H9 (cell line): ENCODE measurements around the gene ATAT1. TPM values are rescaled to one million over a fixed set of nuclear protein-coding genes. Genes with fewer than 3 reads are reported as not detected.

Experiments
- DNase-seq: peaks from one replicate; pipeline ENCODE4 v3.0.0-alpha.2; 2017
- H2AFZ ChIP-seq: one replicate; pipeline ENCODE4 v1.6.1; 2013; ENCODE audit warnings: mild to moderate bottlenecking, low read length, control low read depth, moderate library complexity
- H2AK5ac ChIP-seq: 2 replicates; pipeline ENCODE4 v1.6.1; 2013; ENCODE audit warnings: low read length, control low read depth, mixed read lengths; ENCODE audit not compliant: insufficient read length
- H2BK120ac ChIP-seq: one replicate; pipeline ENCODE4 v1.6.1; 2013; ENCODE audit warnings: low read depth, mild to moderate bottlenecking, low read length, control low read depth, inconsistent platforms; ENCODE audit not compliant: poor library complexity, severe bottlenecking
- H2BK12ac ChIP-seq: 2 replicates; pipeline ENCODE4 v1.6.1; 2013; ENCODE audit warnings: low read length, control low read depth, mixed read lengths, low read depth; ENCODE audit not compliant: insufficient read length
- H2BK15ac ChIP-seq: 2 replicates; pipeline ENCODE4 v1.6.1; 2013; ENCODE audit warnings: low read depth, low read length, control low read depth
- H2BK20ac ChIP-seq: one replicate; pipeline ENCODE4 v1.6.1; 2013; ENCODE audit warnings: low read depth, mild to moderate bottlenecking, low read length, control low read depth, inconsistent platforms; ENCODE audit not compliant: poor library complexity, severe bottlenecking
- H2BK5ac ChIP-seq: 2 replicates; pipeline ENCODE4 v1.6.1; 2013; ENCODE audit warnings: low read length, control low read depth, mixed read lengths; ENCODE audit not compliant: insufficient read length
- H3K14ac ChIP-seq: 2 replicates; pipeline ENCODE4 v1.6.1; 2013; ENCODE audit warnings: low read length, control low read depth; ENCODE audit not compliant: insufficient read depth
- H3K18ac ChIP-seq: 2 replicates; pipeline ENCODE4 v1.6.1; 2013; ENCODE audit warnings: low read depth, mild to moderate bottlenecking, mixed read lengths, low read length, control low read depth; ENCODE audit not compliant: insufficient read length
- H3K23ac ChIP-seq: 2 replicates; pipeline ENCODE4 v1.6.1; 2013; ENCODE audit warnings: low read length, control low read depth, mixed read lengths, low read depth; ENCODE audit not compliant: insufficient read length
- H3K23me2 ChIP-seq: 2 replicates; pipeline ENCODE4 v1.6.1; 2013; ENCODE audit warnings: low read depth, mild to moderate bottlenecking, mixed read lengths, low read length, control low read depth; ENCODE audit not compliant: insufficient read length, poor library complexity, severe bottlenecking
- H3K27ac ChIP-seq: 2 replicates; pipeline ENCODE4 v1.5.1; 2013; ENCODE audit warnings: low read length, control low read depth, mixed read lengths, low read depth; ENCODE audit not compliant: insufficient read length
- H3K27me3 ChIP-seq: 2 replicates; pipeline ENCODE4 v1.6.1; 2013; ENCODE audit warnings: low read length, control low read depth, inconsistent platforms; ENCODE audit not compliant: insufficient read depth
- H3K4ac ChIP-seq: 2 replicates; pipeline ENCODE4 v1.6.1; 2013; ENCODE audit warnings: low read depth, mild to moderate bottlenecking, control low read depth, inconsistent platforms, low read length, moderate library complexity
- H3K4me1 ChIP-seq: 2 replicates; pipeline ENCODE4 v1.6.1; 2013; ENCODE audit warnings: low read length, control low read depth, inconsistent platforms; ENCODE audit not compliant: insufficient read depth
- H3K4me2 ChIP-seq: 2 replicates; pipeline ENCODE4 v1.6.1; 2013; ENCODE audit warnings: low read length, control low read depth, mixed read lengths; ENCODE audit not compliant: insufficient read length, insufficient read depth
- H3K56ac ChIP-seq: 2 replicates; pipeline ENCODE4 v1.6.1; 2013; ENCODE audit warnings: low read depth, mild to moderate bottlenecking, mixed read lengths, low read length, control low read depth; ENCODE audit not compliant: insufficient read length
- H3K79me1 ChIP-seq: 2 replicates; pipeline ENCODE4 v1.6.1; 2013; ENCODE audit warnings: low read depth, mild to moderate bottlenecking, moderate library complexity, low read length, control low read depth, inconsistent platforms; ENCODE audit not compliant: insufficient read depth, poor library complexity, severe bottlenecking
- H3K79me2 ChIP-seq: 2 replicates; pipeline ENCODE4 v1.6.1; 2013; ENCODE audit warnings: low read length, control low read depth, inconsistent platforms; ENCODE audit not compliant: insufficient read depth
- H3K9ac ChIP-seq: 2 replicates; pipeline ENCODE4 v1.6.1; 2013; ENCODE audit warnings: low read length, control low read depth, mixed read lengths; ENCODE audit not compliant: insufficient read length; ENCODE audit errors: extremely low read depth
- H3K9me3 ChIP-seq: one replicate; pipeline ENCODE4 v1.6.1; 2013; ENCODE audit warnings: low read depth, low read length, inconsistent platforms; ENCODE audit not compliant: control insufficient read depth
- H3T11ph ChIP-seq: one replicate; pipeline ENCODE4 v1.6.1; 2013; ENCODE audit warnings: mild to moderate bottlenecking, low read length, control low read depth, inconsistent platforms
- H4K20me1 ChIP-seq: one replicate; pipeline ENCODE4 v1.6.1; 2013; ENCODE audit not compliant: control insufficient read depth, insufficient read length, insufficient read depth
- H4K5ac ChIP-seq: 2 replicates; pipeline ENCODE4 v1.6.1; 2013; ENCODE audit warnings: low read depth, mild to moderate bottlenecking, mixed read lengths, low read length, control low read depth; ENCODE audit not compliant: insufficient read length
- H4K8ac ChIP-seq: replicated peaks from 2 replicates; pipeline ENCODE4 v1.6.1; 2013; ENCODE audit warnings: low read length, control low read depth, mixed read lengths, low read depth; ENCODE audit not compliant: insufficient read length
- H4K91ac ChIP-seq: 2 replicates; pipeline ENCODE4 v1.6.1; 2013; ENCODE audit warnings: low read depth, mild to moderate bottlenecking, moderate library complexity, mixed read lengths, low read length, control low read depth; ENCODE audit not compliant: insufficient read length
- H3K27ac Mint-ChIP-seq, 3 experiments: 2 replicates in 2 of 3; 3 replicates in 1 of 3; pipeline ENCODE4 v1.8.0; 2020 to 2021; ENCODE audit warnings: mixed read lengths in 3 of 3, mild to moderate bottlenecking in 1 of 3, moderate library complexity in 1 of 3
- H3K27me3 Mint-ChIP-seq: 2 replicates; pipeline ENCODE4 v1.8.0; 2021; ENCODE audit warnings: low read depth, mild to moderate bottlenecking, moderate library complexity, mixed read lengths
- H3K36me3 Mint-ChIP-seq, 3 experiments: 2 replicates in 2 of 3; 3 replicates in 1 of 3; pipeline ENCODE4 v1.8.0; 2020 to 2021; ENCODE audit warnings: low read depth in 3 of 3, mixed read lengths in 3 of 3; ENCODE audit not compliant: insufficient read depth in 1 of 3
- H3K4me1 Mint-ChIP-seq, 2 experiments: 2 replicates each; pipeline ENCODE4 v1.8.0; 2020; ENCODE audit warnings: mixed read lengths in 2 of 2
- H3K4me3 Mint-ChIP-seq, 2 experiments: 2 replicates in 1 of 2; 3 replicates in 1 of 2; pipeline ENCODE4 v1.8.0; 2020 to 2021; ENCODE audit warnings: mild to moderate bottlenecking in 2 of 2, mixed read lengths in 2 of 2, moderate library complexity in 1 of 2
- H3K9me3 Mint-ChIP-seq, 2 experiments: 2 replicates in 1 of 2; 3 replicates in 1 of 2; pipeline ENCODE4 v1.8.0; 2020; ENCODE audit warnings: mild to moderate bottlenecking in 2 of 2, mixed read lengths in 2 of 2, moderate library complexity in 1 of 2
- WGBS: extraction: QIAGEN DNeasy Blood & Tissue Kit; methylation state at CpG from one replicate; pipeline ENCODE4 v1.1.7; 2013; ENCODE audit warnings: missing lambda C conversion rate, low lambda C conversion rate, mixed read lengths; ENCODE audit not compliant: insufficient read length; ENCODE audit errors: extremely low coverage; 5-methylcytosine and 5-hydroxymethylcytosine counted together
- total RNA-seq: library from RNA; stranded (reverse); gene quantifications from 2 replicates; pipeline ENCODE4 v1.2.1, GENCODE V29; 2021
- TF ChIP-seq, protein P1 (sequence below): fragments of 200-600 bp; sonication (generic); conservative IDR thresholded peaks from 3 replicates; pipeline ENCODE4 v1.8.0; 2021; ENCODE audit warnings: antibody characterized with exemption, mild to moderate bottlenecking

ATAT1 gene
- total RNA-seq, 1 experiment from 2014 or later, result 20.1 TPM

GRCh38 chr6:30616811-30617564 lies 9.7 kb upstream of the ATAT1 start, which contains the start of gene PPP1R10:
PPP1R10 (minus strand) TSS chr6:30617243; CDS start chr6:30609944, 7,299 bp downstream.
- H3K9ac ChIP-seq, result peak within 1 kb of the TSS; percentile 99
- Mint-ChIP-seq H3K36me3 (peaks cover 35 to 61% (median 52%) of the 10 kb centered on the region in 3 experiments), H3K9me3 (peaks cover 8 to 12% of the 10 kb centered on the region in 2 experiments; a peak in 3 of 5 replicates), H3K4me1 (peaks cover 28 to 32% of the 10 kb centered on the region in 2 experiments), H3K4me3 (peak within 1 kb of the TSS; percentile 92 to 97), H3K27me3 (no peaks in the 10 kb centered on the region; the same call in 1 of the 2 replicates), H3K27ac (peak within 1 kb of the TSS; percentile 99 to 100 (median 100))
- no peak within 1 kb of the TSS for H2BK120ac ChIP-seq
- peak within 1 kb of the TSS; percentile 95 for H3K56ac ChIP-seq
- peak within 1 kb of the TSS; percentile 89 for H3K4me2 ChIP-seq
- peaks cover 21% of the 10 kb centered on the region for H3K23me2 ChIP-seq
- no peaks in the 10 kb centered on the region for H3K27me3 ChIP-seq
- H2BK12ac ChIP-seq, result no peak within 1 kb of the TSS
- H3K4me1 ChIP-seq, result peaks cover 4% of the 10 kb centered on the region; the same call in 1 of the 2 replicates
- H4K5ac ChIP-seq, result peak within 1 kb of the TSS; percentile 63
- TF ChIP-seq, protein P1, sequence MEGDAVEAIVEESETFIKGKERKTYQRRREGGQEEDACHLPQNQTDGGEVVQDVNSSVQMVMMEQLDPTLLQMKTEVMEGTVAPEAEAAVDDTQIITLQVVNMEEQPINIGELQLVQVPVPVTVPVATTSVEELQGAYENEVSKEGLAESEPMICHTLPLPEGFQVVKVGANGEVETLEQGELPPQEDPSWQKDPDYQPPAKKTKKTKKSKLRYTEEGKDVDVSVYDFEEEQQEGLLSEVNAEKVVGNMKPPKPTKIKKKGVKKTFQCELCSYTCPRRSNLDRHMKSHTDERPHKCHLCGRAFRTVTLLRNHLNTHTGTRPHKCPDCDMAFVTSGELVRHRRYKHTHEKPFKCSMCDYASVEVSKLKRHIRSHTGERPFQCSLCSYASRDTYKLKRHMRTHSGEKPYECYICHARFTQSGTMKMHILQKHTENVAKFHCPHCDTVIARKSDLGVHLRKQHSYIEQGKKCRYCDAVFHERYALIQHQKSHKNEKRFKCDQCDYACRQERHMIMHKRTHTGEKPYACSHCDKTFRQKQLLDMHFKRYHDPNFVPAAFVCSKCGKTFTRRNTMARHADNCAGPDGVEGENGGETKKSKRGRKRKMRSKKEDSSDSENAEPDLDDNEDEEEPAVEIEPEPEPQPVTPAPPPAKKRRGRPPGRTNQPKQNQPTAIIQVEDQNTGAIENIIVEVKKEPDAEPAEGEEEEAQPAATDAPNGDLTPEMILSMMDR, result no peak
- WGBS, result no CpG with 5 or more reads among the region's 40 CpGs
- H2BK15ac ChIP-seq, result no peak within 1 kb of the TSS; the same call in 1 of the 2 replicates
- peak; percentile 100 for DNase-seq
- peak within 1 kb of the TSS; percentile 87 for H3K18ac ChIP-seq
- no peak within 1 kb of the TSS; the same call in 1 of the 2 replicates for H3K4ac ChIP-seq
- peak within 1 kb of the TSS; percentile 90 for H3K27ac ChIP-seq
- peak within 1 kb of the TSS; percentile 71 for H2AK5ac ChIP-seq
- no peak within 1 kb of the TSS for H3K23ac ChIP-seq
- no peak within 1 kb of the TSS for H2BK20ac ChIP-seq
- peaks cover 2% of the 10 kb centered on the region; the same call in 1 of the 2 replicates for H3K79me2 ChIP-seq
- H3K9me3 ChIP-seq, result no peaks in the 10 kb centered on the region
- H3K14ac ChIP-seq, result peak within 1 kb of the TSS; percentile 83
- peaks cover 4% of the 10 kb centered on the region for H3K79me1 ChIP-seq
- no peak within 1 kb of the TSS for H4K8ac ChIP-seq
- H4K91ac ChIP-seq, result no peak within 1 kb of the TSS
- no peaks in the 10 kb centered on the region for H4K20me1 ChIP-seq
- no peak within 1 kb of the TSS for H3T11ph ChIP-seq
- H2AFZ ChIP-seq, result no peak within 1 kb of the TSS
- H2BK5ac ChIP-seq, result peak within 1 kb of the TSS; percentile 59
